A549 (cell line): ENCODE measurements around the gene PIN1. TPM values are rescaled to one million over a fixed set of nuclear protein-coding genes. Genes with fewer than 3 reads are reported as not detected.

Source experiments
- ATAC-seq, 2 experiments: fragments of 200-7000 bp in 1 of 2; fragments of >200 bp in 1 of 2; cut with Nextera tagmentation in 1 of 2; cut with Tn5 transposase in 1 of 2; 3 replicates each; pipeline versions ENCODE4 v1.8.0 to v1.9.1; 2018 to 2020; ENCODE audit warnings: mild to moderate bottlenecking in 1 of 2, moderate library complexity in 1 of 2
- CTCF ChIA-PET: fragments of 300-600 bp; sonication (Branson Sonifier 250); formaldehyde crosslinking; extraction: SDS; loops from one replicate; lab custom pipeline; 2021; ENCODE audit warnings: antibody characterized with exemption, inconsistent platforms; lab: Yijun Ruan, JAX
- POLR2A ChIA-PET: fragments of 350-600 bp; formaldehyde crosslinking; extraction: SDS; loops from one replicate; lab custom pipeline; 2021; ENCODE audit warnings: antibody characterized with exemption, inconsistent platforms; lab: Yijun Ruan, JAX
- DNase-seq, 2 experiments: peaks; one replicate each; pipeline versions ENCODE4 v3.0.0 to v3.0.0-alpha.2; 2011 to 2016; ENCODE audit warnings: low read depth in 1 of 2, low spot score in 1 of 2
- FAIRE-seq: peaks from 2 replicates; lab custom pipeline; 2011; peaks lifted over from hg19 to GRCh38; lab: Jason Lieb, UNC
- H3K27ac ChIP-seq, 2 experiments: fragments of >200 bp; sonication (Bioruptor Twin); formaldehyde crosslinking; 3 replicates each; pipeline ENCODE4 v1.5.1; 2016 to 2017
- H3K4me1 ChIP-seq: fragments of >200 bp; sonication (Bioruptor Twin); formaldehyde crosslinking; 3 replicates; pipeline ENCODE4 v1.6.1; 2016
- H3K4me2 ChIP-seq: fragments of >200 bp; sonication (Bioruptor Twin); formaldehyde crosslinking; 3 replicates; pipeline ENCODE4 v1.6.1; 2016
- H3K4me3 ChIP-seq: fragments of >200 bp; sonication (Bioruptor Twin); formaldehyde crosslinking; 3 replicates; pipeline ENCODE4 v1.5.1; 2016
- H3K9me3 ChIP-seq: fragments of >200 bp; sonication (Bioruptor Twin); formaldehyde crosslinking; 3 replicates; pipeline ENCODE4 v1.6.1; 2016
- CBX2 ChIP-seq: fragments of 200-600 bp; sonication (generic); IDR thresholded peaks from 2 replicates; pipeline ENCODE4 v1.6.1; 2016; ENCODE audit warnings: low read depth, mild to moderate bottlenecking, borderline replicate concordance
- CBX8 ChIP-seq: fragments of 200-600 bp; sonication (generic); IDR thresholded peaks from 2 replicates; pipeline ENCODE4 v1.6.1; 2016
- CEBPB ChIP-seq, 2 experiments: fragments of >200 bp in 1 of 2; sonication (Bioruptor Twin) in 1 of 2; formaldehyde crosslinking in 1 of 2; IDR thresholded peaks; 2 replicates each; pipeline ENCODE4 v1.6.1; 2012 to 2016
- CHD4 ChIP-seq: fragments of 200-600 bp; sonication (generic); IDR thresholded peaks from 2 replicates; pipeline ENCODE4 v1.6.1; 2016; ENCODE audit warnings: antibody characterized with exemption, mild to moderate bottlenecking, borderline replicate concordance
- CTCF ChIP-seq: fragments of >200 bp; sonication (Bioruptor Twin); formaldehyde crosslinking; IDR thresholded peaks from 3 replicates; pipeline ENCODE4 v1.5.1; 2016
- EHF ChIP-seq: fragments of 250-450 bp; sonication (Bioruptor Pico); IDR thresholded peaks from 2 replicates; pipeline ENCODE4 v1.5.0; 2020; ENCODE audit warnings: mild to moderate bottlenecking
- EP300 ChIP-seq, 2 experiments: fragments of >200 bp; sonication (Bioruptor Twin); formaldehyde crosslinking; IDR thresholded peaks; 2 replicates in 1 of 2; 3 replicates in 1 of 2; pipeline ENCODE4 v1.6.1; 2016 to 2017
- FOSB ChIP-seq: fragments of 250-450 bp; sonication (Bioruptor Pico); IDR thresholded peaks from 2 replicates; pipeline ENCODE4 v1.5.0; 2020; ENCODE audit warnings: mild to moderate bottlenecking, moderate library complexity
- FOSL2 ChIP-seq, 2 experiments: fragments of 450-650 bp in 1 of 2; fragments of >200 bp in 1 of 2; sonication (Bioruptor Twin) in 1 of 2; formaldehyde crosslinking; IDR thresholded peaks; 2 replicates each; pipeline versions ENCODE4 v1.5.0 to v1.6.1; 2016 to 2020; ENCODE audit warnings: mild to moderate bottlenecking in 1 of 2, moderate library complexity in 1 of 2
- FOXS1 ChIP-seq: fragments of 250-450 bp; sonication (Bioruptor Pico); IDR thresholded peaks from 2 replicates; pipeline ENCODE4 v1.5.0; 2020; ENCODE audit warnings: mild to moderate bottlenecking, moderate library complexity
- HEYL ChIP-seq: fragments of 250-450 bp; sonication (Bioruptor Pico); IDR thresholded peaks from 2 replicates; pipeline ENCODE4 v1.8.0; 2021; ENCODE audit warnings: mild to moderate bottlenecking, moderate library complexity
- HOXA7 ChIP-seq: fragments of 250-450 bp; sonication (Bioruptor Pico); IDR thresholded peaks from 2 replicates; pipeline ENCODE4 v1.5.0; 2020; ENCODE audit warnings: mild to moderate bottlenecking, moderate library complexity
- HOXB13 ChIP-seq: fragments of 250-450 bp; sonication (Bioruptor Pico); IDR thresholded peaks from 2 replicates; pipeline ENCODE4 v1.5.0; 2020; ENCODE audit warnings: low read depth, mild to moderate bottlenecking, moderate library complexity
- JUNB ChIP-seq: fragments of >200 bp; sonication (Bioruptor Twin); formaldehyde crosslinking; IDR thresholded peaks from 2 replicates; pipeline ENCODE4 v1.6.1; 2016
- KDM5A ChIP-seq: fragments of 200-600 bp; sonication (generic); IDR thresholded peaks from 2 replicates; pipeline ENCODE4 v1.6.1; 2016; ENCODE audit warnings: antibody characterized with exemption, mild to moderate bottlenecking
- MAZ ChIP-seq: fragments of 150-350 bp; IDR thresholded peaks from 2 replicates; pipeline ENCODE4 v1.6.1; 2014; ENCODE audit warnings: antibody characterized with exemption, low read depth, low read length, borderline replicate concordance
- MYC ChIP-seq: IDR thresholded peaks from 2 replicates; pipeline ENCODE4 v1.6.1; 2012; ENCODE audit warnings: mild to moderate bottlenecking, inconsistent platforms, low read length, improper control_type of control experiment, borderline replicate concordance
- NFE2L2 ChIP-seq: fragments of 150-350 bp; conservative IDR thresholded peaks from 2 replicates; pipeline ENCODE4 v1.6.1; 2014; ENCODE audit warnings: low read length
- POLR2AphosphoS2 ChIP-seq: conservative IDR thresholded peaks from 2 replicates; pipeline ENCODE4 v1.6.1; 2012; ENCODE audit warnings: low read length, improper control_type of control experiment, inconsistent platforms
- RAD21 ChIP-seq, 2 experiments: fragments of >200 bp in 1 of 2; sonication (Bioruptor Twin) in 1 of 2; formaldehyde crosslinking in 1 of 2; IDR thresholded peaks in 1 of 2; conservative IDR thresholded peaks in 1 of 2; 2 replicates in 1 of 2; 3 replicates in 1 of 2; pipeline ENCODE4 v1.6.1; 2012 to 2018; ENCODE audit warnings: inconsistent platforms in 1 of 2
- RARB ChIP-seq: fragments of 250-450 bp; sonication (Bioruptor Pico); IDR thresholded peaks from 2 replicates; pipeline ENCODE4 v1.8.0; 2021; ENCODE audit warnings: mild to moderate bottlenecking, moderate library complexity
- RFX5 ChIP-seq: fragments of 450-650 bp; IDR thresholded peaks from 2 replicates; pipeline ENCODE4 v1.7.1; 2014; ENCODE audit warnings: antibody characterized with exemption, mild to moderate bottlenecking, moderate library complexity
- RNF2 ChIP-seq: fragments of 200-600 bp; sonication (generic); IDR thresholded peaks from 2 replicates; pipeline ENCODE4 v1.6.1; 2016; ENCODE audit warnings: low read depth, mild to moderate bottlenecking, antibody characterized with exemption, moderate library complexity, borderline replicate concordance
- SMC3 ChIP-seq: fragments of >200 bp; sonication (Bioruptor Twin); formaldehyde crosslinking; IDR thresholded peaks from 3 replicates; pipeline ENCODE4 v1.6.1; 2018; ENCODE audit warnings: inconsistent platforms
- SREBF2 ChIP-seq: fragments of 450-650 bp; IDR thresholded peaks from 2 replicates; pipeline ENCODE4 v1.6.1; 2014; ENCODE audit warnings: mild to moderate bottlenecking, moderate library complexity
- TFCP2L1 ChIP-seq: fragments of 250-450 bp; sonication (Bioruptor Pico); IDR thresholded peaks from 2 replicates; pipeline ENCODE4 v1.5.0; 2021; ENCODE audit warnings: mild to moderate bottlenecking
- TP53 ChIP-seq: fragments of 250-450 bp; sonication (Bioruptor Pico); IDR thresholded peaks from 2 replicates; pipeline ENCODE4 v1.5.0; 2021; ENCODE audit warnings: mild to moderate bottlenecking, moderate library complexity
- ZNF302 ChIP-seq: fragments of 250-450 bp; sonication (Bioruptor Pico); IDR thresholded peaks from 2 replicates; pipeline ENCODE4 v1.9.0; 2021; ENCODE audit warnings: inconsistent platforms, mild to moderate bottlenecking, moderate library complexity
- ZSCAN20 ChIP-seq: fragments of 250-450 bp; sonication (Bioruptor Pico); IDR thresholded peaks from 2 replicates; pipeline ENCODE4 v1.8.0; 2022; ENCODE audit warnings: mild to moderate bottlenecking, moderate library complexity
- WGBS: methylation state at CpG from one replicate; pipeline ENCODE4 v1.1.6; 2017; ENCODE audit errors: missing lambda C conversion rate; 5-methylcytosine and 5-hydroxymethylcytosine counted together
- polyA plus RNA-seq, 4 experiments: library from polyadenylated mRNA; depleted of rRNA in 3 of 4; stranded (reverse); fragments of >200 nt; fragmentation: RNase III in 1 of 4; extraction: RNeasy Plus Mini Kit Qiagen cat#74134 plus additional on column Dnase treatment in 1 of 4; gene quantifications; 2 replicates in 3 of 4; 3 replicates in 1 of 4; pipeline ENCODE4 v1.2.3, GENCODE V29; 2011 to 2017
- TF ChIP-seq, protein P1 (sequence below): IDR thresholded peaks from 2 replicates; pipeline ENCODE4 v1.6.1; 2012; ENCODE audit warnings: low read depth, borderline replicate concordance

PIN1 gene
- polyA plus RNA-seq, 2 of the 4 experiments (the other 2 are of a cell fraction) = 30.0 to 58.5 TPM

- H3K27ac ChIP-seq = peak overlapping the region; percentile 87 to 98
- no peaks in the 10 kb centered on the region for H3K9me3 ChIP-seq
- H3K4me3 ChIP-seq = peak overlapping the region; percentile 87
- POLR2A ChIA-PET = interaction anchor here (0.9 to 1.8 kb wide), 2 partner anchors 8 to 16 kb away, joined by 3 to 7 read pairs; partner anchors contain the start of genes FBXL12 and UBL5
- peak; percentile 36 to 54 for ATAC-seq
- FAIRE-seq = no peak
- peak overlapping the region; percentile 94 for H3K4me2 ChIP-seq
- TF ChIP-seq KDM5A (peak; percentile 58; the same call in 1 of the 2 replicates), ZSCAN20 (no peak)
- 9% methylated on average over 6 of the region's 28 CpGs for WGBS
- H3K4me1 ChIP-seq = peaks cover 8% of the 10 kb centered on the region
- CTCF ChIA-PET = interaction anchor here (1.4 kb wide), 2 partner anchors 13 to 81 kb away, joined by 3 to 4 read pairs; no protein-coding TSS in a partner anchor
- DNase-seq = no peak
These were observed 410 bp downstream of the PIN1 start for GRCh38 chr19:9835507-9835949.

GRCh38 chr19:9836021-9836420 is 903 bp downstream of the PIN1 start:
- CTCF ChIA-PET = interaction anchor here (1.2 kb wide), 1 partner anchor 12 kb away, joined by 4 read pairs; no protein-coding TSS in a partner anchor
- H3K4me1 ChIP-seq = peaks cover 8% of the 10 kb centered on the region
- ATAC-seq = no peak
- H3K9me3 ChIP-seq = no peaks in the 10 kb centered on the region
- POLR2A ChIA-PET = interaction anchor here (1.8 kb wide), 1 partner anchor 9 kb away, joined by 7 read pairs; the partner anchor contains the start of gene UBL5
- no peak for DNase-seq
- peak overlapping the region; percentile 87 to 98; a peak in 5 of 6 replicates for H3K27ac ChIP-seq
- no peak for FAIRE-seq
- H3K4me3 ChIP-seq = peak overlapping the region; percentile 87
- TF ChIP-seq FOXS1 (CRISPR knock-in tag) = no peak
- TF ChIP-seq CBX8 = no peak
- no peak for TF ChIP-seq CTCF
- TF ChIP-seq JUNB = no peak
- TF ChIP-seq EP300 (IDR thresholded peaks at IDR 0.05) = no peak
- TF ChIP-seq, protein P1, sequence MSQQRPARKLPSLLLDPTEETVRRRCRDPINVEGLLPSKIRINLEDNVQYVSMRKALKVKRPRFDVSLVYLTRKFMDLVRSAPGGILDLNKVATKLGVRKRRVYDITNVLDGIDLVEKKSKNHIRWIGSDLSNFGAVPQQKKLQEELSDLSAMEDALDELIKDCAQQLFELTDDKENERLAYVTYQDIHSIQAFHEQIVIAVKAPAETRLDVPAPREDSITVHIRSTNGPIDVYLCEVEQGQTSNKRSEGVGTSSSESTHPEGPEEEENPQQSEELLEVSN = no peak
- no peak for TF ChIP-seq EHF (CRISPR knock-in tag)
- TF ChIP-seq SREBF2 = no peak
- TF ChIP-seq RNF2 = no peak
- no peak for TF ChIP-seq RAD21 (conservative IDR thresholded peaks at IDR 0.05 in 1 of 2, IDR thresholded peaks at IDR 0.05 in 1 of 2)
- no peak for TF ChIP-seq RFX5
- TF ChIP-seq POLR2AphosphoS2 = no peak
- TF ChIP-seq RARB = no peak
- no peak for TF ChIP-seq MYC
- TF ChIP-seq HOXB13 (CRISPR knock-in tag) = no peak
- no peak for TF ChIP-seq FOSL2 (IDR thresholded peaks at IDR 0.05)
- TF ChIP-seq FOSL2 (CRISPR knock-in tag; IDR thresholded peaks at IDR 0.05) = no peak
- TF ChIP-seq FOSB (CRISPR knock-in tag) = no peak
- no peak for TF ChIP-seq ZNF302 (CRISPR knock-in tag)
- TF ChIP-seq, all 56 proteins: peak for 0
- WGBS = 7% methylated on average over 5 of the region's 5 CpGs
- peak overlapping the region; percentile 94 for H3K4me2 ChIP-seq

DNA sequence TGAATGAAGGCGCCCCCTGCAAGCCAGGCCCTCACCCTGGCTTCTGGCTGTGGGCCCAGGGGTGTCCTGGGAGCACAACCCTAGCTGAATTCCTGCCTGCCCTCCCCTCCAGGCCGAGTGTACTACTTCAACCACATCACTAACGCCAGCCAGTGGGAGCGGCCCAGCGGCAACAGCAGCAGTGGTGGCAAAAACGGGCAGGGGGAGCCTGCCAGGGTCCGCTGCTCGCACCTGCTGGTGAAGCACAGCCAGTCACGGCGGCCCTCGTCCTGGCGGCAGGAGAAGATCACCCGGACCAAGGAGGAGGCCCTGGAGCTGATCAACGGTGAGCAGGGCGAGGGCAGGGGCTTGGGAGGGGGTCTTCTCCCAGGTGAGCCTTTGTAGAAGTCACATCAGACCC is 3.2 kb downstream of the PIN1 start:
- H3K4me2 ChIP-seq = no peak overlapping the region
- 94% methylated on average over 13 of the region's 15 CpGs for WGBS
- ATAC-seq (no peak), FAIRE-seq (no peak), DNase-seq (no peak)
- POLR2A ChIA-PET = no interaction called here
- no peak overlapping the region for H3K4me3 ChIP-seq
- CTCF ChIA-PET = interaction anchor here (1.0 kb wide), 1 partner anchor 9 kb away, joined by 6 read pairs; no protein-coding TSS in a partner anchor
- no peaks in the 10 kb centered on the region for H3K9me3 ChIP-seq
- peaks cover 8% of the 10 kb centered on the region for H3K4me1 ChIP-seq
- no peak overlapping the region for H3K27ac ChIP-seq
- no peak for TF ChIP-seq TP53 (CRISPR knock-in tag)
- TF ChIP-seq RFX5 = no peak
- no peak for TF ChIP-seq CTCF
- no peak for TF ChIP-seq SMC3
- TF ChIP-seq FOSL2 (IDR thresholded peaks at IDR 0.05) = no peak
- TF ChIP-seq FOSL2 (CRISPR knock-in tag; IDR thresholded peaks at IDR 0.05) = no peak
- TF ChIP-seq RNF2 = no peak
- no peak for TF ChIP-seq CEBPB (IDR thresholded peaks at IDR 0.05)
- no peak for TF ChIP-seq CBX2
- no peak for TF ChIP-seq EP300 (IDR thresholded peaks at IDR 0.05)
- no peak for TF ChIP-seq TFCP2L1 (CRISPR knock-in tag)
- no peak for TF ChIP-seq NFE2L2
- TF ChIP-seq CHD4 = no peak
- no peak for TF ChIP-seq MAZ
- no peak for TF ChIP-seq HOXA7 (CRISPR knock-in tag)
- TF ChIP-seq POLR2AphosphoS2 = no peak
- TF ChIP-seq HEYL = no peak
